Stimulated activated CD4-positive, alpha-beta T cell treated with anti-CD3 and anti-CD28 coated beads, TNF-alpha, amount 100 ng/mL, for 1 hour (primary cell): ENCODE measurements around the gene PDE4B.
"Not testable (repeated sequence)": the region's sequence is repeated elsewhere in the genome, so short reads cannot be mapped to it uniquely, and the experiment has no call there.

Experiments
- DNase-seq, 3 donors: peaks; one replicate each; pipeline ENCODE4 v3.0.0-alpha.2; 2020; ENCODE audit warnings: low read depth in 3 of 3, low spot score in 1 of 3

Gene PDE4B

GRCh38 chr1:66403007-66403731 lies 610.5 kb downstream of the PDE4B start:
- DNase-seq = no peak

- no peak for DNase-seq
Observed at GRCh38 chr1:66405061-66405460, 612.4 kb downstream of the PDE4B start.

DNA sequence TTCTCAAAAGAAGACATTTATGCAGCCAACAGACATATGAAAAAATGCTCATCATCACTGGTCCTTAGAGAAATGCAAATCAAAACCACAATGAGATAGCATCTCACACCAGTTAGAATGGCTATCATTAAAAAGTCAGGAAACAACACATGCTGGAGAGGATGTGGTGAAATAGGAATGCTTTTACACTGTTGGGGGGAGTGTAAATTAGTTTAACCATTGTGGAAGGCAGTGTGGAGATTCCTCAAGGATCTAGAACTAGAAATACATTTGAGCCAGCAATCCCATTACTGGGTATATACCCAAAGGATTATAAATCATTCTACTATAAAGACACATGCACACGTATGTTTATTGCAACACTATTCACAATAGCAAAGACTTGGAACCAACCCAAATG lies 618.8 kb downstream of the PDE4B start:
- DNase-seq = not testable (repeated sequence)

- no peak for DNase-seq
Observed at GRCh38 chr1:66412704-66413103, 620.0 kb downstream of the PDE4B start.

- no peak for DNase-seq
Observed at GRCh38 chr1:66413136-66413837, 620.6 kb downstream of the PDE4B start.

DNA sequence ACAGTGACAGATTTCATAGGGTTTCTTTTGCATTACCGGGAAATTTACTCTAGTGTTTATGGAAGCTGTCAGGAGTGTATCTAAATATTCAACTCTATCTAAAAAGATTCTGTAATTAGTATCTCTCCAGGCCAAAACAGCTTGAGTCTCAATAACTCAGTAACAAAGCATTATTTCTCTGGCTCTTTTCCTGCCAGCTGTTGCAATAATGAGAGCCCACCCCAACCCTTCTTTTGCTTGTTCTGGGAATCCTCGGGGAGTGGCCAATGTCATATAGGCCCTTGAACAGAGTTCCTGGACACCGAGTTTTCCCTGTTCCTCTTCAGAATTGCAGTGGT lies 621.1 kb downstream of the PDE4B start:
- DNase-seq = no peak

- DNase-seq = no peak
Observed at GRCh38 chr1:66415281-66415680, 622.6 kb downstream of the PDE4B start.

DNA sequence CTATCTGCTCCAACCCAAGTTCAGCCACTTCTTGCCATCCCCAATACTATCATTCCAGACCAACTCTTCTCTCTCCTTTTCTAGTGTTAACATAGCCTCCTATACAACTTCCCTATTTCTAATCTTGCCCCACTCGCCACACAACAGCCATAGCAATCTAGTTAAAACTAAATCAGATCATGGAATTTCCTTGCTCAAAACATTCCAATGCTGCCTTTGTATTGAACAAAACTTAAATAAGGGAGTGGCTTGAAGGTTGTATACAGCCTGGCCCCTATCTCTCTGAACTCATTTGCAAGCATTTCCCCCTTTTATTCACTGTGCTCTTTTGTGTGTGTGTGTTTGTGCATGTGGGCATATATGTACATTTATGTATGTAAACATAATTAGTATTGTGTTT lies 623.2 kb downstream of the PDE4B start:
- DNase-seq = no peak

- no peak for DNase-seq
Observed at GRCh38 chr1:66416295-66416694, 623.6 kb downstream of the PDE4B start.

GRCh38 chr1:66418021-66418420 lies 625.3 kb downstream of the PDE4B start:
- no peak for DNase-seq

GRCh38 chr1:66420171-66420570 lies 627.5 kb downstream of the PDE4B start:
- not testable (repeated sequence) for DNase-seq

GRCh38 chr1:66420906-66421305 lies 628.2 kb downstream of the PDE4B start:
- DNase-seq = not testable (repeated sequence)

DNA sequence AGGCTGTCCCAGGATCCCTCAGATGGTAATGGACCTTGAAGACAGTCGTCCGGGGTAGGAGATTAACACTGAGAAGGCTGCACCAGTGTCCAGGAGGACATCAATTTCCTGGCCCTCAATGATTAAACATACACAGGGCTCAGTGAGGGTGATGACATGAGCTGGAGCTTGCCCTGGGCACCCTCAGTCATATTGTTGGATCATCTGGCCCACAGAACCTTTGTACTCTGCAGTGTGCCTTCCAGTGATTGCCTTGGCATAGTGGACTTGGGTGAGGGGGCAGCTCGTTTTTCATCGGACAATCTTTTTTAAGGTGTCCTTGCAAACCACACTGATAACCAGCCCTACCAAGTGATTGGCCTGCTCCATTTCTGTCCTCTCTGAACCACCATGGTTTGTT lies 630.1 kb downstream of the PDE4B start:
- no peak for DNase-seq
